ENCODE data around the gene CCDC97.

- TF ChIP-seq CTCF (IDR thresholded peaks at IDR 0.05) (no peak), POLR2A (IDR thresholded peaks at IDR 0.05) (no peak), EP300 (IDR thresholded peaks at IDR 0.05) (no peak), POLR2AphosphoS5 (IDR thresholded peaks at IDR 0.05) (peak in 2 of 4 donors; percentile 31 to 32)
Observed at GRCh38 chr19:41325947-41326706, 16.2 kb downstream of the CCDC97 start.

All from sigmoid colon (tissue), 4 donors.